WTC11 (cell line): ENCODE results near the gene NELL2.

ENCODE experiments used
- CREM ChIP-seq: sonication (generic); formaldehyde crosslinking; IDR thresholded peaks from 2 replicates; pipeline ENCODE4 v1.8.1; 2022; ENCODE audit warnings: mild to moderate bottlenecking, missing genetic modification reagents, moderate library complexity
- EMX1 ChIP-seq: fragments of 250-450 bp; sonication (Bioruptor Pico); IDR thresholded peaks from 2 replicates; pipeline ENCODE4 v1.8.0; 2021; ENCODE audit warnings: mild to moderate bottlenecking
- FOXJ3 ChIP-seq: sonication (generic); formaldehyde crosslinking; IDR thresholded peaks from 2 replicates; pipeline ENCODE4 v1.9.0; 2021; ENCODE audit warnings: missing genetic modification reagents, mild to moderate bottlenecking, borderline replicate concordance
- NFYB ChIP-seq: sonication (generic); formaldehyde crosslinking; conservative IDR thresholded peaks from 2 replicates; pipeline ENCODE4 v1.8.0; 2022; ENCODE audit warnings: low read depth, missing genetic modification reagents
- SP1 ChIP-seq: sonication (generic); formaldehyde crosslinking; conservative IDR thresholded peaks from 2 replicates; pipeline ENCODE4 v1.8.1; 2022; ENCODE audit warnings: missing genetic modification reagents
- ZNF138 ChIP-seq: sonication (generic); formaldehyde crosslinking; conservative IDR thresholded peaks from 2 replicates; pipeline ENCODE4 v1.8.1; 2022; ENCODE audit warnings: mild to moderate bottlenecking, moderate library complexity, missing genetic modification reagents
- TF ChIP-seq, protein P1 (sequence below): sonication (generic); formaldehyde crosslinking; IDR thresholded peaks from 2 replicates; pipeline ENCODE4 v1.8.0; 2022; ENCODE audit warnings: mild to moderate bottlenecking, missing genetic modification reagents
- TF ChIP-seq, protein P2 (sequence below): fragments of 200-600 bp; IDR thresholded peaks from 2 replicates; pipeline ENCODE4 v1.8.0; 2022; ENCODE audit warnings: antibody characterized with exemption
- TF ChIP-seq, protein P3 (sequence below): sonication (generic); formaldehyde crosslinking; IDR thresholded peaks from 2 replicates; pipeline ENCODE4 v1.8.1; 2023; ENCODE audit warnings: mild to moderate bottlenecking, missing genetic modification reagents, moderate library complexity
- TF ChIP-seq, protein P4 (sequence below): sonication (generic); formaldehyde crosslinking; IDR thresholded peaks from 2 replicates; pipeline ENCODE4 v1.8.1; 2023; ENCODE audit warnings: mild to moderate bottlenecking, missing genetic modification reagents, borderline replicate concordance
- TF ChIP-seq, protein P5 (sequence below): sonication (generic); formaldehyde crosslinking; IDR thresholded peaks from 2 replicates; pipeline ENCODE4 v1.8.0; 2022; ENCODE audit warnings: missing genetic modification reagents

DNA sequence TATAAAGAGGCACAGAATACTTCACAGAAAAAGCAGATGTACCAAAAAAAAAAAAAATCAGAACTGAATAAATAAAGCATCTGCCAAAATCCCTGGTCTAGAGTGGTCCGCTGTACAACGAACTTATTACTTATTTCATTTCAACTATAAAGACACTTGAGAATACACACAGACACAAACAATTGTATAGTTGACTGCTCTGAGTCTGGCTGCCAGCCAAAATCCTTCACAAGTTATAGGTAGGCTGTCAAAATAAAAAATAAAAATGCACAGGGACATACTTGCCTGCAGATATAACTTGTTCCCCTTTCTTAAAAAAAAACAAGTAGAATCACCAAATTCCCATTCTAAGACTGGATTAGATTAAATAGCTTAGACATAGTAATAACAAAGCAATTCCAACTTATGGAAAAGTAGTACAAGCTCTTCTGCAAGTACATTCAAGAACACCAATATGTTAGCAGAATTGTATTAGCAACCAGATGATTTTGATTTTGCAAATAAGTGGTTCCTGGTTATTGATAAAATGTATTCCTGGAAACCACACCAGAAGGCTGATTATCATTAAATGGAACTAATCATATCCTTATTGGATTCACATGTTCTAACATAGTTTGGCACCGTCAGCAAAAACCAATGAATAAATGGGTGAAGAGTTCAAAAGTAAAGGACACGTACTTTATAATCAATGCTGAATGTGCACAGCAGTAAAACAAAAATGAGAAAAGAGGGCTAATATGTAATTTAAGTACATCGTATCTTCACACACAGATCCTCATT, 248.5 kb downstream of the NELL2 start:
- no peak for TF ChIP-seq SP1
- TF ChIP-seq, protein P1, sequence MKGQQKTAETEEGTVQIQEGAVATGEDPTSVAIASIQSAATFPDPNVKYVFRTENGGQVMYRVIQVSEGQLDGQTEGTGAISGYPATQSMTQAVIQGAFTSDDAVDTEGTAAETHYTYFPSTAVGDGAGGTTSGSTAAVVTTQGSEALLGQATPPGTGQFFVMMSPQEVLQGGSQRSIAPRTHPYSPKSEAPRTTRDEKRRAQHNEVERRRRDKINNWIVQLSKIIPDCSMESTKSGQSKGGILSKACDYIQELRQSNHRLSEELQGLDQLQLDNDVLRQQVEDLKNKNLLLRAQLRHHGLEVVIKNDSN (CRISPR knock-in tag), result no peak
- TF ChIP-seq, protein P2, sequence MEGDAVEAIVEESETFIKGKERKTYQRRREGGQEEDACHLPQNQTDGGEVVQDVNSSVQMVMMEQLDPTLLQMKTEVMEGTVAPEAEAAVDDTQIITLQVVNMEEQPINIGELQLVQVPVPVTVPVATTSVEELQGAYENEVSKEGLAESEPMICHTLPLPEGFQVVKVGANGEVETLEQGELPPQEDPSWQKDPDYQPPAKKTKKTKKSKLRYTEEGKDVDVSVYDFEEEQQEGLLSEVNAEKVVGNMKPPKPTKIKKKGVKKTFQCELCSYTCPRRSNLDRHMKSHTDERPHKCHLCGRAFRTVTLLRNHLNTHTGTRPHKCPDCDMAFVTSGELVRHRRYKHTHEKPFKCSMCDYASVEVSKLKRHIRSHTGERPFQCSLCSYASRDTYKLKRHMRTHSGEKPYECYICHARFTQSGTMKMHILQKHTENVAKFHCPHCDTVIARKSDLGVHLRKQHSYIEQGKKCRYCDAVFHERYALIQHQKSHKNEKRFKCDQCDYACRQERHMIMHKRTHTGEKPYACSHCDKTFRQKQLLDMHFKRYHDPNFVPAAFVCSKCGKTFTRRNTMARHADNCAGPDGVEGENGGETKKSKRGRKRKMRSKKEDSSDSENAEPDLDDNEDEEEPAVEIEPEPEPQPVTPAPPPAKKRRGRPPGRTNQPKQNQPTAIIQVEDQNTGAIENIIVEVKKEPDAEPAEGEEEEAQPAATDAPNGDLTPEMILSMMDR, result no peak
- TF ChIP-seq, protein P3, sequence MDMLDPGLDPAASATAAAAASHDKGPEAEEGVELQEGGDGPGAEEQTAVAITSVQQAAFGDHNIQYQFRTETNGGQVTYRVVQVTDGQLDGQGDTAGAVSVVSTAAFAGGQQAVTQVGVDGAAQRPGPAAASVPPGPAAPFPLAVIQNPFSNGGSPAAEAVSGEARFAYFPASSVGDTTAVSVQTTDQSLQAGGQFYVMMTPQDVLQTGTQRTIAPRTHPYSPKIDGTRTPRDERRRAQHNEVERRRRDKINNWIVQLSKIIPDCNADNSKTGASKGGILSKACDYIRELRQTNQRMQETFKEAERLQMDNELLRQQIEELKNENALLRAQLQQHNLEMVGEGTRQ (CRISPR knock-in tag), result no peak
- TF ChIP-seq FOXJ3 (CRISPR knock-in tag), result no peak
- TF ChIP-seq CREM (CRISPR knock-in tag), result no peak
- TF ChIP-seq NFYB (CRISPR knock-in tag), result no peak
- TF ChIP-seq, protein P4, sequence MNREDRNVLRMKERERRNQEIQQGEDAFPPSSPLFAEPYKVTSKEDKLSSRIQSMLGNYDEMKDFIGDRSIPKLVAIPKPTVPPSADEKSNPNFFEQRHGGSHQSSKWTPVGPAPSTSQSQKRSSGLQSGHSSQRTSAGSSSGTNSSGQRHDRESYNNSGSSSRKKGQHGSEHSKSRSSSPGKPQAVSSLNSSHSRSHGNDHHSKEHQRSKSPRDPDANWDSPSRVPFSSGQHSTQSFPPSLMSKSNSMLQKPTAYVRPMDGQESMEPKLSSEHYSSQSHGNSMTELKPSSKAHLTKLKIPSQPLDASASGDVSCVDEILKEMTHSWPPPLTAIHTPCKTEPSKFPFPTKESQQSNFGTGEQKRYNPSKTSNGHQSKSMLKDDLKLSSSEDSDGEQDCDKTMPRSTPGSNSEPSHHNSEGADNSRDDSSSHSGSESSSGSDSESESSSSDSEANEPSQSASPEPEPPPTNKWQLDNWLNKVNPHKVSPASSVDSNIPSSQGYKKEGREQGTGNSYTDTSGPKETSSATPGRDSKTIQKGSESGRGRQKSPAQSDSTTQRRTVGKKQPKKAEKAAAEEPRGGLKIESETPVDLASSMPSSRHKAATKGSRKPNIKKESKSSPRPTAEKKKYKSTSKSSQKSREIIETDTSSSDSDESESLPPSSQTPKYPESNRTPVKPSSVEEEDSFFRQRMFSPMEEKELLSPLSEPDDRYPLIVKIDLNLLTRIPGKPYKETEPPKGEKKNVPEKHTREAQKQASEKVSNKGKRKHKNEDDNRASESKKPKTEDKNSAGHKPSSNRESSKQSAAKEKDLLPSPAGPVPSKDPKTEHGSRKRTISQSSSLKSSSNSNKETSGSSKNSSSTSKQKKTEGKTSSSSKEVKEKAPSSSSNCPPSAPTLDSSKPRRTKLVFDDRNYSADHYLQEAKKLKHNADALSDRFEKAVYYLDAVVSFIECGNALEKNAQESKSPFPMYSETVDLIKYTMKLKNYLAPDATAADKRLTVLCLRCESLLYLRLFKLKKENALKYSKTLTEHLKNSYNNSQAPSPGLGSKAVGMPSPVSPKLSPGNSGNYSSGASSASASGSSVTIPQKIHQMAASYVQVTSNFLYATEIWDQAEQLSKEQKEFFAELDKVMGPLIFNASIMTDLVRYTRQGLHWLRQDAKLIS (CRISPR knock-in tag), result no peak
- TF ChIP-seq, protein P5, sequence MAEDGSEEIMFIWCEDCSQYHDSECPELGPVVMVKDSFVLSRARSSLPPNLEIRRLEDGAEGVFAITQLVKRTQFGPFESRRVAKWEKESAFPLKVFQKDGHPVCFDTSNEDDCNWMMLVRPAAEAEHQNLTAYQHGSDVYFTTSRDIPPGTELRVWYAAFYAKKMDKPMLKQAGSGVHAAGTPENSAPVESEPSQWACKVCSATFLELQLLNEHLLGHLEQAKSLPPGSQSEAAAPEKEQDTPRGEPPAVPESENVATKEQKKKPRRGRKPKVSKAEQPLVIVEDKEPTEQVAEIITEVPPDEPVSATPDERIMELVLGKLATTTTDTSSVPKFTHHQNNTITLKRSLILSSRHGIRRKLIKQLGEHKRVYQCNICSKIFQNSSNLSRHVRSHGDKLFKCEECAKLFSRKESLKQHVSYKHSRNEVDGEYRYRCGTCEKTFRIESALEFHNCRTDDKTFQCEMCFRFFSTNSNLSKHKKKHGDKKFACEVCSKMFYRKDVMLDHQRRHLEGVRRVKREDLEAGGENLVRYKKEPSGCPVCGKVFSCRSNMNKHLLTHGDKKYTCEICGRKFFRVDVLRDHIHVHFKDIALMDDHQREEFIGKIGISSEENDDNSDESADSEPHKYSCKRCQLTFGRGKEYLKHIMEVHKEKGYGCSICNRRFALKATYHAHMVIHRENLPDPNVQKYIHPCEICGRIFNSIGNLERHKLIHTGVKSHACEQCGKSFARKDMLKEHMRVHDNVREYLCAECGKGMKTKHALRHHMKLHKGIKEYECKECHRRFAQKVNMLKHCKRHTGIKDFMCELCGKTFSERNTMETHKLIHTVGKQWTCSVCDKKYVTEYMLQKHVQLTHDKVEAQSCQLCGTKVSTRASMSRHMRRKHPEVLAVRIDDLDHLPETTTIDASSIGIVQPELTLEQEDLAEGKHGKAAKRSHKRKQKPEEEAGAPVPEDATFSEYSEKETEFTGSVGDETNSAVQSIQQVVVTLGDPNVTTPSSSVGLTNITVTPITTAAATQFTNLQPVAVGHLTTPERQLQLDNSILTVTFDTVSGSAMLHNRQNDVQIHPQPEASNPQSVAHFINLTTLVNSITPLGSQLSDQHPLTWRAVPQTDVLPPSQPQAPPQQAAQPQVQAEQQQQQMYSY, result no peak
- no peak for TF ChIP-seq ZNF138
- no peak for TF ChIP-seq EMX1 (CRISPR knock-in tag)
